Urinary bladder (tissue), 4 donors: ENCODE results near the gene SPAG5. TPM values are rescaled to one million over a fixed set of nuclear protein-coding genes. Genes with fewer than 3 reads are reported as not detected.
A peak's percentile ranks its signal among the peaks of the same experiment; 100 is the strongest.
"Not testable (repeated sequence)": the region's sequence is repeated elsewhere in the genome, so short reads cannot be mapped to it uniquely, and the experiment has no call there.

ENCODE experiments used
- DNase-seq: peaks from one replicate; pipeline ENCODE4 v3.0.0-alpha.2; 2015; ENCODE audit errors: extremely low spot score
- H3K27ac ChIP-seq: one replicate; pipeline ENCODE4 v1.5.1; 2013; ENCODE audit warnings: low read depth, mild to moderate bottlenecking, moderate library complexity
- H3K36me3 ChIP-seq: one replicate; pipeline ENCODE4 v1.6.1; 2013; ENCODE audit warnings: mild to moderate bottlenecking, moderate library complexity; ENCODE audit not compliant: insufficient read depth
- H3K4me1 ChIP-seq: one replicate; pipeline ENCODE4 v1.6.1; 2013; ENCODE audit warnings: mild to moderate bottlenecking, moderate library complexity; ENCODE audit not compliant: insufficient read depth
- H3K4me3 ChIP-seq: one replicate; pipeline ENCODE4 v1.5.1; 2013; ENCODE audit warnings: low read depth, low read length
- WGBS: extraction: QIAGEN DNeasy Blood & Tissue Kit; methylation state at CpG from one replicate; pipeline ENCODE4 v1.1.7; 2013; 5-methylcytosine and 5-hydroxymethylcytosine counted together
- polyA plus RNA-seq: library from polyadenylated mRNA; stranded (reverse); fragments of 200-250 nt; gene quantifications from one replicate; pipeline ENCODE4 v1.2.3, GENCODE V29; 2013
- total RNA-seq: library from RNA; depleted of rRNA; stranded (reverse); fragments of >200 nt; gene quantifications from one replicate; pipeline ENCODE4 v1.2.3, GENCODE V29; 2014
- donor health status: healthy with polysubstance abuse.
- donor health status: healthy.

SPAG5 gene
- total and polyA plus RNA-seq, 2 donors, result 2.7 to 17.9 TPM

DNA sequence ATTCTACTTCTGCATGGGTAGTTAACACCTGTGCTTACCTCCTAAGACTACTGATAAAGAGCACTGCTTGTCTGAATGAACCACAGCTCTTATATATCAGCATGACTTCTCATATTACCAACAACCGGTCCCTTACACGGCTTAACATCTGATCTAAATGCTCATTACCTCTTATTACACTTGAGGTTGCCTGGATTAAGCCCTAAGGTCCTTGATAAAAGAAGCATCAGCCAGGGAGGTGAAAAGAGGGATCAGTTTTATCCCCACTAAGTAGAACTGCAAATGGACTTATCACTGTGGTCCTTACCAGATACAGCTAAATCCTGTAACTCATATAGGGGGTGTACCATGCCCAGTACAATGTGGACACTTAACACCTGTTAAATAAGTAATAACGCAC lies 23.4 kb upstream of the SPAG5 start:
- Histone ChIP-seq H3K36me3 (peaks cover 6% of the 10 kb centered on the region), H3K4me1 (no peaks in the 10 kb centered on the region), H3K4me3 (no peak overlapping the region), H3K27ac (no peak overlapping the region)
- DNase-seq, result no peak
- 87% methylated on average over 3 of the region's 3 CpGs for WGBS

DNA sequence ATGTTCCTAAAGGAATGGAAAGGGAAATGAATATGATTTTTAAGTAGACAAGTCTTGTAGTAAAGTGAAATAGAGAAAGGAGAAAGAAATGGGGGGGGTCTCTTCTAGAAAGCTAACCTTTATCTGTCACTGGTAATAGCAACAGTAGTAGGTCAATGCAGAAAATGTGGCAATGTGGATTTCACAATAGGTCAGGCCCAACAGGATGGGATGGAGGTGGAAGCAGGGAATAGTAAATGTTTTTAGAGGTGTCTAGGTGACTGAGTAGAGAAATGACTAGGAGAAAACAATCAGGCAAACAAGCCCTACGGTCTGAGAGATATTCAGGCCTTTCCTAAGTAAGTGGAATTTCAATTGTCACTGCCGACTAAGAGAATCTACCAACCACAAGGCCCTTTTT lies 21.2 kb upstream of the SPAG5 start:
- H3K27ac ChIP-seq, result no peak overlapping the region
- no peaks in the 10 kb centered on the region for H3K4me1 ChIP-seq
- H3K4me3 ChIP-seq, result no peak overlapping the region
- H3K36me3 ChIP-seq, result peaks cover 6% of the 10 kb centered on the region
- WGBS, result 86% methylated on average over 2 of the region's 2 CpGs
- DNase-seq, result no peak

DNA sequence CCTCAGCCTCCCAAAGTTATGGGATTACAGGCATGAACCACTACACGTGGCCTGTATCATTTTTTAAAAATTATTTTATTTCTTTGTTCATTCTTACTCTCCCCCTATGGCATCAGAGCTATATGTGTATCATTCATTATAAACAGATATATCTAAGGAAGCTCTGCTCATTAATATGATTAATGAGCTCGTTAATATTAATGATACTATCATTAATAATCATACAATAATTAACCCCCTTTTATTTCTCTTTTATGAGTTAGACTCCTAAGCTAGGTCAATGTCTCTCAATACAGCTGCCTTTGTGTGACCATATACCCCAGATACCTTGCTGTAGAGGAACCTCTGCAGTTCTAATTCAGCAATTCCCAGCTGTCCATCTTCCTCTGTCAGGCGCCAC lies 19.6 kb upstream of the SPAG5 start:
- 95% methylated on average over 3 of the region's 3 CpGs for WGBS
- H3K4me1 ChIP-seq, result no peaks in the 10 kb centered on the region
- peaks cover 7% of the 10 kb centered on the region for H3K36me3 ChIP-seq
- no peak overlapping the region for H3K4me3 ChIP-seq
- no peak for DNase-seq
- H3K27ac ChIP-seq, result no peak overlapping the region

DNA sequence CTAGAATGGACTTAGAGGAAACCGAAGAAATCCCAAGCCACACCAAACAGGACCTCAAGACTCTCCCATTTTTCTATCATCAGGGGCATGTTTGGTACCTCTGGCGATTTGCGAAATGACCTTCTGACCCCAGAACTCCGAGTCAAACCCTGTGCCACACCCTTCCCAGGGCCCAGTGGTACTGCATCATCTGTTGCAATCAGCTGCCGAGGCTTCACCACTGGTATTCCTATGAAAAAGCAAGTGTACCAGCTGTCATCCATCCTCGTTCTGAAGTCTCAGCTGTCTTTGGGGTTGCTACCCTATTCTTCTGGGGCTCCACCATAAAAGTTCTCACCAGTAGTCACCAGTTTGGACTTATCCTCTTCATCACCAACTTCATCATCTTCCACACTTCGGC lies 17.5 kb upstream of the SPAG5 start:
- H3K4me3 ChIP-seq, result no peak overlapping the region
- WGBS, result 83% methylated on average over 7 of the region's 7 CpGs
- no peaks in the 10 kb centered on the region for H3K4me1 ChIP-seq
- DNase-seq, result no peak
- H3K27ac ChIP-seq, result no peak overlapping the region
- H3K36me3 ChIP-seq, result peaks cover 7% of the 10 kb centered on the region

DNA sequence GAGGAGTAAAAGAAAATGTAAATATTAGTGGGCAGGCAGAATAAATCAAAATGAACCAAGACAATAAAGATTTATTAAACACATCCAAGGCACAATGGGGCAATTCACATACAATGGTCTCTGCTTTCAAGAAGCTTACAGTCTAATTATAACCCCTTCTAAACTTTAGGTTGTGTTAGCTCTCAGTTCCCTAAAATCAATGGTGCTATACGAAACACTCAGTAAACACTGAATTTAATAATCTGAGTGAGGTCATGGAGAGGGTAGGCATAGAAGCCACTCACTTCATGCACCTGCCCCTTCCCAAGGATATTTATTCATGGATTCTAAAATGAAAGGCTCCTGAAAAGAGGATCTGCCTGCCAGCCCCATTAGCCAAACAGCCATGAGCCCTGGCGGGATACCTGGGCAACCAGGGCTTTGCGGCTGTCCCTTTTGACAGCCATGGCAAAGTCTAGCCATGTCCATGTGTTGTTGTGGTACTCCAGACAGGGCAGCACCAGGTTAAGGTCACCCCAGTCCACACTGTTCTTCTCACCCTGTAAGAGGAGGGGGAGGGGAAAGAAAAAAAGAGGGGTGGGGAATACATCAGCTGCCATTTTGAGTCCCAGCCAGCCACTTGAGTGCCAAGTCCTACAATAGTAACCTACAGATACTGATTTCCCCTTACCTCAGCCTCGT lies 16.6 kb upstream of the SPAG5 start:
- H3K4me1 ChIP-seq, result no peaks in the 10 kb centered on the region
- WGBS, result 90% methylated on average over 4 of the region's 4 CpGs
- peaks cover 3% of the 10 kb centered on the region for H3K36me3 ChIP-seq
- no peak for DNase-seq
- H3K4me3 ChIP-seq, result no peak overlapping the region
- H3K27ac ChIP-seq, result no peak overlapping the region

DNA sequence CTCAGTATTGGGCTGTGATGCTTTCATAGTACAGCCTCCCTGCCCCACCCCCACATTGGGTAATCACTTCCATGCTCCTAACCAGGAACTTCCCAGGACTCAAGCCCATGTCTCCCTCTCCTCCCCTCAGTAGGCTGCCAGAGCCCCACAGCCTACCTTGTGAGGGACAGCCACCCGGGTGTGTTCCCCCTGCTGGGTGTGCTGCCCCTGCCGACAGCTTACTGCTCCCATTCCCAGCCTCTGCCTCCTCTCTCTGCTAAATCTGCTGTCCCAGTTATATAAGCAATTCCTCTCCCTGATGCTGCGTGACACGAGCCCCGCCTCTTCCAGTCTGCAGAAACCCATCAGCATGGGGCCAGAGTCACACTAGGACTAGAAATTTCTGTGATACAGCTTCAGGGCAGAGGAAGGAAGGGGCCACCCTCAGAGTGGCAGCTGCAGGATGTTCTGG lies 15.1 kb upstream of the SPAG5 start, which contains the start of gene RSKR:
Gene RSKR (minus strand): TSS at position 255 of the 451 bp plus-strand sequence. CDS start 24 bp downstream, at position 231.
- no peak within 1 kb of the TSS for H3K27ac ChIP-seq
- no peak for DNase-seq
- H3K4me3 ChIP-seq, result no peak within 1 kb of the TSS
- no peaks in the 10 kb centered on the region for H3K4me1 ChIP-seq
- 74% methylated on average over 5 of the region's 5 CpGs for WGBS
- H3K36me3 ChIP-seq, result peaks cover 3% of the 10 kb centered on the region

DNA sequence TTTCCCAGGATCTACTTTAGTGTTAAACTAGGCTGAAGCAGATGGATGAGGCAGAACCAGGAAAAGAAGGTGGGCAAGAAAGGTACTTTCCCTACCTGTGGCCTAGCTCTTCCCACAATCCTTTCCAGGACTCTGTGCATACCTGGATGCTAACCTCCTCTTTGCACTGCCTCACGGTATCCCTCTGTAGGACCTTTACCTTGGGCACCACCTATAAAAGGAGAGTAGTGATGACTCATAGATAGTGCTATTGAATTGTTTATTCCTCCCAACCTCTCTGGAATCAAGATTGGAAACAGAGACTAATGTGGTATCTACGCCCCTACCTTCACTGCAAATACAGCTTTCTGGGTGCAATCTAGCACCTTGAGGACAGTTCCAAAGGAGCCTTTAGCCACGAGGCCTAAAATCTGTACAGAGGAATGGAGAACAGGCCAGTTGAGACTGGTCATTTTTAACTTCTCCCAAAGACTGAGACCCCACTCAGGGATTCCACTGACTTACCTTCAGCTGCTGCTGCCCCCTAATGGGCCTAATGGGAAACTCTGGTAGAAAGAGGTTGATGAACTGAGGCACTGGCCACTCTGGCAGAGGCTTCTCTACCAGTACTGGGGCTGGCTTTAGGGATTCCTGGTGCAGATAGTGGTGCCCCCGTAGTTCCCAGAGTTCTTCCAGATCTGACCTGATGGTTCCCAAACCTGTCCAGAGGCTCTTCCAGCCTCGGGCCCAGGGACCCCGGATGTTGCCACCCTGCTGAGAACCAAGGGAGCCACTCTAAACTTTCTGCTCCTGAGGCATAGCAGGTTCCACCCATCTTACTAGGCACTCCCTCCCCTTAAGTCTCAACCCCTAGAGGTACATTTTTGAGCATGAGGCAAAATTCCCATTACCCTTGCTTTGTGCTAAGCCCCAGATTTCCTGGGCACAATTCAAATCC lies 14.4 kb upstream of the SPAG5 start:
- WGBS, result 76% methylated on average over 6 of the region's 6 CpGs
- H3K36me3 ChIP-seq, result peaks cover 1% of the 10 kb centered on the region
- no peak for DNase-seq
- H3K4me3 ChIP-seq, result no peak overlapping the region
- H3K4me1 ChIP-seq, result no peaks in the 10 kb centered on the region
- H3K27ac ChIP-seq, result no peak overlapping the region

DNA sequence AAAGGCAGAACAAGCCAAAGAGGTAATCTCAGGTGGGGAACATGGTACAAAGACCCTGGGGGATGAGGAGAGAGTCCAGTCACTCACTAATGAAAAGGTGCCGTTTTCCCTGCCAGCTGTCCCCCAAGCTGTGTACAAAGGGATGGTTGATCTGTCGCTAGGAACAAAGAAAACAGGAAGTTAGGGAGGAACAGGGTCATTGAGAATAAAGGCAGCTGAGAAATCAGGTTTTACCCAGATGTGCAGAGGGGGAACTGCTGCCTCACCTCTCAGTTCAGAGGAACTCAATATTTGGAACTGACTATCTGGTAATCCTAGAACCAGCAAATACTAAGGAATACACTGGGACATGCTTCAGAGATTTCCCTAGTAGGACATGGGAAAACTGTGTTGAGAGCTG lies 13.7 kb upstream of the SPAG5 start:
- H3K36me3 ChIP-seq, result peaks cover 1% of the 10 kb centered on the region
- H3K4me3 ChIP-seq, result no peak overlapping the region
- 72% methylated on average over 2 of the region's 2 CpGs for WGBS
- no peak for DNase-seq
- no peaks in the 10 kb centered on the region for H3K4me1 ChIP-seq
- H3K27ac ChIP-seq, result no peak overlapping the region

DNA sequence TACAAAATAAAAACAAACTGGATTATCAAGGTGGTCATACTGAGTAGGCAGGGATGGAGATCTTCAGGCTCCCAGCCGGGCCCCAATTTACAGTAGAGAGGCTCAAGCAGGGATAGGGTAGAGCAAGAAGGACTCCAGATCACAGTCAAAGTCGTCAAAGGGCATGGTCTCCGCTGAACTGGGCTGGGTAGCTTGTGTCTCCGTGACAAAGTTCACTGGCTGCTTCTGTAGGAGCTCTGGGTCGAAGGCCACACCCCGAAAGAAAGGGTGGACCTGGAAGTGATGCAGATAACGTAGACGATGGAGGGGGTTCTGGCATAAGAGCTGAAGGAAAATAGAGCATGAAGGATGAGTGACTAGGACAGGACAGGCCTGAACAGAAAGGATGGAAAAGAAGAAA lies 11.6 kb upstream of the SPAG5 start:
- 84% methylated on average over 8 of the region's 8 CpGs for WGBS

DNA sequence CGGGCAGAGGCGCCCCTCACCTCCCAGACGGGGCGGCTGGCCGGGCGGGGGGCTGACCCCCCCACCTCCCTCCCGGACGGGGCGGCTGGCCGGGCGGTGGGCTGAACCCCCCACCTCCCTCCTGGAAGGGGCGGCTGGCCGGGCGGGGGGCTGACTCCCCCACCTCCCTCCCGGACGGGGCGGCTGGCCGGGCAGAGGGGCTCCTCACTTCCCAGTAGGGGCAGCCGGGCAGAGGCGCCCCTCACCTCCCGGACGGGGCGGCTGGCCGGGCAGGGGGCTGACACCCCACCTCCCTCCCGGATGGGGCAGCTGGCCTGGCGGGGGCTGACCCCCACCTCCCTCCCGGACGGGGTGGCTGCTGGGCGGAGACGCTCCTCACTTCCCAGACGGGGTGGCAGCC lies 5.2 kb upstream of the SPAG5 start:
- H3K4me1 ChIP-seq, H3K27ac ChIP-seq, DNase-seq, H3K4me3 ChIP-seq, H3K36me3 ChIP-seq: not testable (repeated sequence)
- WGBS, result 95% methylated on average over 27 of the region's 31 CpGs

More for the DNA sequence above, 11.6 kb upstream of the SPAG5 start:
- Histone ChIP-seq H3K4me1 (no peaks in the 10 kb centered on the region), H3K36me3 (peaks cover 1% of the 10 kb centered on the region), H3K4me3 (no peak overlapping the region), H3K27ac (no peak overlapping the region)
- no peak for DNase-seq

DNA sequence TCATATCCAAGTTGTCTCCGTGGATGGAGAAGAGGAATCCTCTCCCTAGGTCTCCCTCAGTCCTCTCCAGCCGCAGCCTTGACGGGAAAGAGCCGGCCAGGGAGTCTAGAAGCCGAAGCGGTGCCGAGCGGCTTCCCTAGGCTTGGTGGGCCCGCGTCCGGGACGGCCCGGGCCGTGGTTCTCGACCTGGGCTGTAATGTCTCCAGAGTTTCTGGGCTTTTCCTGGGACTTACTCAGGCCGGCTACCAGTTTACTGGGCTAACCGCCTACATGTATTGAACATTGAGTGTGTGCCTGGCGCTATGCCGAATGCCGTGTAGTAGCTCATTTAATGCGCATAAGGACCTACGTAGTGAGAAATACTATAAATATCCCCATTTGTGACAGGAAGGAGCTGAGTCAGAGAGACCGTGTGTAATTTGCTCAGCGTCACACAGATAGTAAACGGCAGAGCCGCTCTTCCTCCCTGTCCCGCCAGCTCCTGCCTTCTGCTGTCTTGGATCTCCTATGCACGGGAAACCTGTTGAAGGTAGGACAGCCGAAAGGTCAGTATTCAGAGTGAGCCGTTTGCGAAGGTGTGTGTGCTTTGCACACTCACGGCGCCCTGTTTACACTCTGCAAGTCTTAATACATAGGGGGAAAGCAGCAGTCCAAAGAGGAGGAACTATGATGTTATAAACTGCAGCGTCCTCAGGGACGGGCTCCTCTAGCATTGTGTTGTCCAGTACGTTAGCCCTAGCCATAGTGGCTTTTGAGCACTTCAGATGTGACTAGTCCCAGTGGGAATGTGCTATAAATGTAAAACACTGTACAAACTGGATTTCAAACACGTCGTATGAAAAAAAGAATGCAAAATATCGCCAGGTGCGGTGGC lies 723 bp upstream of the SPAG5 start:
- Histone ChIP-seq H3K36me3 (no peaks in the 10 kb centered on the region), H3K27ac (peak overlapping the region; percentile 92), H3K4me3 (peak overlapping the region; percentile 38), H3K4me1 (peaks cover 1% of the 10 kb centered on the region)
- DNase-seq, result peak; percentile 42
- 5% methylated on average over 40 of the region's 40 CpGs for WGBS

DNA sequence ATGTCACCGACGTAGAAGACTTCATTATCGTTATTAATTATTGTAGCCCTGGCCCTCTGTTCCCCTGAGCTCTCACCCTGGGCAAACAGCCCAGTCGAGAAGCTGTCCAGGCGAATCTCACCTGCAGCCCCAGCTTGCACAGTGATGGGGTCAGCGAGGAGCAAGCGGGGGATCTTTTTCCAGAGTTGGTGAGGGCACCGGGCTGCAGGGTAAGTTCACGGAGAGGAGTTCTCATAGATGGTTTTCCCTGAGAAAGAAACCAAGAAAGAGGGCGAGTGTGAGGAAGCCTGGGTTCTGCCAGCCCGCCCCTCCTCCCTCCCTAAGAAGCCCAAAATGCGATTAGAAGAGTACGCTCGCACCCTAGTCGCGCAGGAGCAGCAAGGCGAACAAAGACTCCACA lies 436 bp downstream of the SPAG5 start:
- no peaks in the 10 kb centered on the region for H3K36me3 ChIP-seq
- 4% methylated on average over 17 of the region's 17 CpGs for WGBS
- DNase-seq, result no peak
- peak overlapping the region; percentile 38 for H3K4me3 ChIP-seq
- peaks cover 1% of the 10 kb centered on the region for H3K4me1 ChIP-seq
- no peak overlapping the region for H3K27ac ChIP-seq

DNA sequence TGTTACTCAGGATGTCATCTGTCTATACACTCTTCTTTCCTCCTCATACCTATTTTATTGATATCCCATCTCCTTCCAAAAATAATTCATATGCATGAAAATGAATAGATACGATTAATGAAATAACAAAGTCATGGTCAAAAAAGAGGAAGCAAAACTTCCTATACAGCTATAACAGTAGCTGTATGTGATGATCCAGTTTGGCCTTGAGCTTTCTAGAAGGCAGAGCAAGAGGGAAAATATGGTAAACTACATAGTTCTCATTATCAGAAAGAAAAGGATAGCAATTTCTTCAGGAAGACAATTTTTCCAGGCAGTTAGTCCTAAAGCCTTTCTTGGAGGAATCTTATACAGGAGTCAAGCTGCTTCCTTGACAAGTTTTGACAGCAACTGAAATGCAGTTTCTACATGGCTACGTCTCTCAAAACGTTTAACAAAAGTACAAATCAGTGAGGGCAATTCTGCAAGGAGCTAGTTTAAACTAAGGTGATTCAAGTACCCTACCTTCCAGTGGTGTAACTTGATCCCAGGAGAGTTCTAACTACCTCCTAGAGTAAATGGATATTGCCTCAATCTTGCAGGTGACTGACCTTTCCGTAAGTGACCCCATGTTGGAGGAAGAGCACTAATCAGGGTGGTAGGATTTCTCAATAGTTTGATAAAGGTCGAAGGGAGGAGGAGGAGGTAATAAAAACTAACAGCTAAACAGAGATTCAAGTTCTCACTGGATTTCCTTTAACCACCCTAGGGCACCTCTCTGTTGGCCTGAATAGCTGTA lies 1.0 kb downstream of the SPAG5 start:
- H3K36me3 ChIP-seq, result no peaks in the 10 kb centered on the region
- no peak for DNase-seq
- no peak overlapping the region for H3K4me3 ChIP-seq
- 37% methylated on average over 5 of the region's 5 CpGs for WGBS
- peaks cover 1% of the 10 kb centered on the region for H3K4me1 ChIP-seq
- H3K27ac ChIP-seq, result no peak overlapping the region
